Thoracic aorta (tissue), 2 donors: ENCODE data around the gene ATF6. TPM values are rescaled to one million over a fixed set of nuclear protein-coding genes. Genes with fewer than 3 reads are reported as not detected.

ENCODE experiments used
- ATAC-seq: fragments of 150-250 bp; one replicate; pipeline ENCODE4 v1.8.0; 2017; ENCODE audit warnings: low read depth; ENCODE audit not compliant: insufficient number of reproducible peaks, low FRiP score
- DNase-seq: peaks from one replicate; pipeline ENCODE4 v3.0.0-alpha.2; 2020; ENCODE audit warnings: low spot score
- H3K27ac ChIP-seq, 2 donors: fragments of 200-600 bp; sonication (generic); 1 replicate in 1 of 2; 2 replicates in 1 of 2; pipeline ENCODE4 v1.5.1; 2016; ENCODE audit warnings: mild to moderate bottlenecking in 2 of 2, moderate library complexity in 2 of 2
- H3K27me3 ChIP-seq: fragments of 200-600 bp; sonication (generic); replicated peaks from 2 replicates; pipeline ENCODE4 v1.6.0; 2016; ENCODE audit warnings: mild to moderate bottlenecking; ENCODE audit not compliant: insufficient read depth
- H3K36me3 ChIP-seq: fragments of 200-600 bp; sonication (generic); one replicate; pipeline ENCODE4 v1.5.1; 2016
- H3K4me1 ChIP-seq, 2 donors: fragments of 200-600 bp; sonication (generic); 1 replicate in 1 of 2; 2 replicates in 1 of 2; pipeline versions ENCODE4 v1.5.1 to v1.6.0; 2016; ENCODE audit warnings: low read depth in 2 of 2, mild to moderate bottlenecking in 1 of 2; ENCODE audit not compliant: control insufficient read depth in 1 of 2
- H3K4me3 ChIP-seq: fragments of 200-600 bp; sonication (generic); 2 replicates; pipeline ENCODE4 v1.5.1; 2016; ENCODE audit warnings: mild to moderate bottlenecking
- H3K9me3 ChIP-seq: fragments of 200-600 bp; sonication (generic); 2 replicates; pipeline ENCODE4 v1.5.1; 2016
- total RNA-seq, 2 donors: library from RNA; depleted of rRNA; stranded (reverse); fragments of >200 nt; gene quantifications; one replicate each; pipeline versions ENCODE4 v1.1.0 to v1.2.3, GENCODE V29; 2016
- TF ChIP-seq, protein P1 (sequence below): fragments of 200-600 bp; sonication (generic); IDR thresholded peaks from one replicate; pipeline ENCODE4 v1.5.1; 2019; ENCODE audit warnings: antibody characterized with exemption

The ATF6 gene
- 10 to 100 TPM; 26.9 to 37.6 TPM for total RNA-seq

GRCh38 chr1:161766102-161766981 lies at the start of gene ATF6:
Gene ATF6, plus strand, starts transcription at chr1:161766320. Its CDS starts 41 bp downstream, at chr1:161766361.
- Histone ChIP-seq H3K4me3 (peak within 1 kb of the TSS; percentile 96), H3K27me3 (no peaks in the 10 kb centered on the region), H3K4me1 (peaks cover 17 to 25% of the 10 kb centered on the region in 2 donors), H3K27ac (peak within 1 kb of the TSS; percentile 80 to 88), H3K9me3 (no peaks in the 10 kb centered on the region), H3K36me3 (no peaks in the 10 kb centered on the region)
- DNase-seq (peak; percentile 70), ATAC-seq (peak; percentile 71)
- TF ChIP-seq, protein P1, sequence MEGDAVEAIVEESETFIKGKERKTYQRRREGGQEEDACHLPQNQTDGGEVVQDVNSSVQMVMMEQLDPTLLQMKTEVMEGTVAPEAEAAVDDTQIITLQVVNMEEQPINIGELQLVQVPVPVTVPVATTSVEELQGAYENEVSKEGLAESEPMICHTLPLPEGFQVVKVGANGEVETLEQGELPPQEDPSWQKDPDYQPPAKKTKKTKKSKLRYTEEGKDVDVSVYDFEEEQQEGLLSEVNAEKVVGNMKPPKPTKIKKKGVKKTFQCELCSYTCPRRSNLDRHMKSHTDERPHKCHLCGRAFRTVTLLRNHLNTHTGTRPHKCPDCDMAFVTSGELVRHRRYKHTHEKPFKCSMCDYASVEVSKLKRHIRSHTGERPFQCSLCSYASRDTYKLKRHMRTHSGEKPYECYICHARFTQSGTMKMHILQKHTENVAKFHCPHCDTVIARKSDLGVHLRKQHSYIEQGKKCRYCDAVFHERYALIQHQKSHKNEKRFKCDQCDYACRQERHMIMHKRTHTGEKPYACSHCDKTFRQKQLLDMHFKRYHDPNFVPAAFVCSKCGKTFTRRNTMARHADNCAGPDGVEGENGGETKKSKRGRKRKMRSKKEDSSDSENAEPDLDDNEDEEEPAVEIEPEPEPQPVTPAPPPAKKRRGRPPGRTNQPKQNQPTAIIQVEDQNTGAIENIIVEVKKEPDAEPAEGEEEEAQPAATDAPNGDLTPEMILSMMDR, result no peak

DNA sequence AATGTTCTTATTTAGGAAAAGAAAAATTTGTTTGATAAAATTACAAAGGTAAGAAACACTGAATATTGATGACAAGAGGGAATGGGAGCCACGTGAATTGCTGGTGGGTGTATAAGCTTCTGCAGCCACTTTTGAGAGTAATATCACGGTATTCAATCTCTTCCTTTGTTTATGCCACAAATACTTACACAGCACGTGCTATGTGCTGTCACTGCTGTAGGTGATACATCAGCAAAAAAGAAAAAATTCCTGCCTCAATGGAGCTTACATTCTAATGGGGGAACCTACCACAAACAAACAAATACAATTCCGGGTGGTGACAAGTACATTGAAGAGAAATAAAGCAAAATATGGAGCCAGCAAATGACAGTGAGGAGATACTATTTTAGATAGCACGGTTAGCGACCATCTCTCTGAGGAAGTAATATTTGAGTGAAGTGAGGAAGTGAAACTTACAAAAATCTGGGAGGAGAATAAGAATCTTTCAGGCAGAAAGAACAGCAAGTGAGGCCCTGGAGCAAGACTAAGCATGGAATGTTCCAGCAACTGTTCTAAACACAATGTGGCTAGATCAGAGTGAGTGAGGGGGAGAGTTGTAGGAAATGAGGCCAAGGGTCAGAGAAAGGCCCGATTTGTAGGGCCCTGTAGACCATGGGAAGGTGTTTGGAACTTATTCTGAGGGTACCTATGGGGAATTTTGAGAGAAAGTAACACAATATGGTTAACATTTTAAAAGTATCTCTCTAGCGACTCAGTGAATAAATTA lies 47.4 kb upstream of the ATF6 start:
- H3K9me3 ChIP-seq, result no peaks in the 10 kb centered on the region
- H3K4me1 ChIP-seq, result no peaks in the 10 kb centered on the region
- TF ChIP-seq, protein P1, result no peak
- ATAC-seq, result no peak
- H3K4me3 ChIP-seq, result no peak overlapping the region
- H3K36me3 ChIP-seq, result no peaks in the 10 kb centered on the region
- H3K27me3 ChIP-seq, result no peaks in the 10 kb centered on the region
- no peak overlapping the region for H3K27ac ChIP-seq
- DNase-seq, result no peak

DNA sequence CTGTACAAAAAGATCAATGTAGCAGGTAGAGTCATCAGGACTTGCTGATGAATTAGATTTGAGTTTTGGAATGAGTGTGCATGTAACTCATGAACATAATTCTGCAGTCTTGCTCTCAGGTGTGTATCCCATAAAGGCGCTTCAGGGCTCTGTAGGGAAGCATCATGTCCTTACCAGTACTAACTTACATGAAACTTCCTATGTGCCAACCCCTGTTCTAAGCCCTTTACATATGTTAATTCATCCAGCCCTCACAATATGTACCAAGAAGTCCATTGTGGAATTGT lies 46.9 kb upstream of the ATF6 start:
- H3K4me3 ChIP-seq, result no peak overlapping the region
- ATAC-seq, result no peak
- no peaks in the 10 kb centered on the region for H3K36me3 ChIP-seq
- no peaks in the 10 kb centered on the region for H3K4me1 ChIP-seq
- H3K9me3 ChIP-seq, result no peaks in the 10 kb centered on the region
- no peaks in the 10 kb centered on the region for H3K27me3 ChIP-seq
- no peak overlapping the region for H3K27ac ChIP-seq
- no peak for DNase-seq
- TF ChIP-seq, protein P1, result no peak

DNA sequence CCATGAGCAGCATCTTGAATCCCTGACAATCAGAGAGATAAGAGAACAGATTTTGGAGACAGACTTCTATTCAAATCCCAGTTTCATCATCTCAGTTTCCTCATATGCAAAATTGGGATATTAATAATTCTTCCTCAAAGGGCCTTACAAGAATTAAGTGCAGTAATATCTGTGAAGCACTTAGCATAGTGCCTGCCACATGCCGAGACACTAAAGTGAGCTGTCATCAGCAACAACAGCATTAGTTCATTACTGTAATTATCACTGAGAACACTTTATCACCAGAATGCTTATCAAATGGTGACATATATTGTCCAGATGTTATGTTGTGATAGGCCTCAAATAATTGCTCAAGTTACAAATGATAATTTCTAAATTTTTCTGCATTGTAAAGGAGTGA lies 45.7 kb upstream of the ATF6 start:
- H3K4me1 ChIP-seq, result peaks cover 0 to 4% of the 10 kb centered on the region in 2 donors

More for the DNA sequence above, 45.7 kb upstream of the ATF6 start:
- H3K27ac ChIP-seq, result no peak overlapping the region
- no peaks in the 10 kb centered on the region for H3K36me3 ChIP-seq
- DNase-seq, result no peak
- H3K4me3 ChIP-seq, result no peak overlapping the region
- no peak for ATAC-seq
- no peaks in the 10 kb centered on the region for H3K9me3 ChIP-seq
- H3K27me3 ChIP-seq, result no peaks in the 10 kb centered on the region
- TF ChIP-seq, protein P1, result no peak
